ENCODE measurements around the gene FAM107B. TPM values are rescaled to one million over a fixed set of nuclear protein-coding genes. Genes with fewer than 3 reads are reported as not detected.

FAM107B gene
- total and polyA plus RNA-seq, 10 of the 15 experiments (the other 5 are each of a cell fraction or from before 2014, with no cell fraction given), result 22.9 to 162 (median 86.6) TPM

DNA sequence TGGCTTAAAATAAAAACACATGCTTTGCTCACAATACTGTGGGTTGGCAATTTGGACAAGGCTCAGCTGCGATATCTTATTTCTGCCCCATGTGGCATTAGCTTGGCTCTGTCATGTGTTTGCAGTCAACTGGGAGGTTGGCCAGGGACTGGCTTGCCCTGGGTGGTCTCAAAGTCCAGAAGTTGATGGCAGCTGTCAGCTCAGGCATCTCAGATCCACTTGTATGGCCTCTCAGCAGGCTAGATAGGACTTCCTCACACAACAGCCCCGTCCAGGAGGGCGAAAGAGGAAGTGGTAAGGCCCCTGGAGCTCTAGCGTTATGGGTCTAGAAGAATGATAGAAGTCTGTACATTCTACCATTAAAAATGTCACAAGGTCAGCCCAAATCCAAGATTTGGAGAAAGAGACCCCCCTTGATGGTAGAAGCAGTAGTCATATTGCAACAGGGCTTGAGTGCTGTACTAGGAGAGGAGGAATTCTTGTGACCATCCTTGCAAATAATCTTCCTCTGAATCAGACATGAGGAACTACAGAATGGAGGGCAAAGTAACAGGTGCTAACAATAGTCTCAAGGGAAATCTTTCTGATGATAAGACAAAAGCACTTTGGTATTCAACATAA lies 166.2 kb downstream of the FAM107B start (continued):
- TF ChIP-seq CUX1 (IDR thresholded peaks at IDR 0.05; ENCODE audit: insufficient replicate concordance, low read depth, low read length) (no peak), ETV6 (conservative IDR thresholded peaks at IDR 0.05 in 1 of 2, IDR thresholded peaks at IDR 0.05 in 1 of 2; ENCODE audit: borderline replicate concordance in 1 of 2, low read depth in 1 of 2) (peak in 1 of 2 experiments; percentile 71; a peak in 2 of 4 replicates), DPF2 (IDR thresholded peaks at IDR 0.05) (peak; percentile 88), EZH2 (IDR thresholded peaks at IDR 0.05; ENCODE audit: borderline replicate concordance, control insufficient read depth, low read depth, low read length) (no peak), SUPT20H (IDR thresholded peaks at IDR 0.05; ENCODE audit: borderline replicate concordance, control insufficient read depth, low read depth, low read length) (no peak), ZNF207 (IDR thresholded peaks at IDR 0.05; ENCODE audit: borderline replicate concordance) (no peak), ZNF384 (IDR thresholded peaks at IDR 0.05; ENCODE audit: borderline replicate concordance, low read depth, low read length) (no peak), SREBF2 (IDR thresholded peaks at IDR 0.05; ENCODE audit: low read length) (no peak), YBX1 (IDR thresholded peaks at IDR 0.05) (no peak), HCFC1 (IDR thresholded peaks at IDR 0.05; ENCODE audit: low read length) (no peak), SMAD5 (IDR thresholded peaks at IDR 0.05; ENCODE audit: low read depth) (no peak), POLR2AphosphoS2 (IDR thresholded peaks at IDR 0.05; ENCODE audit: low read depth, low read length) (no peak), IRF3 (IDR thresholded peaks at IDR 0.05) (no peak), MEF2B (IDR thresholded peaks at IDR 0.05; ENCODE audit: partially characterized antibody, poor library complexity, severe bottlenecking) (peak; percentile 88), ZBTB33 (IDR thresholded peaks at IDR 0.05) (no peak), PRDM15 (CRISPR knock-in tag; IDR thresholded peaks at IDR 0.05) (no peak), BMI1 (IDR thresholded peaks at IDR 0.05; ENCODE audit: borderline replicate concordance) (0 out of 2 replicates have a peak, but pooled peaks have one; percentile 47), PAX5 (IDR thresholded peaks at IDR 0.05; ENCODE audit: borderline replicate concordance, low read depth, low read length) (no peak)

Data from GM12878 (cell line).